ENCODE data around the gene ZBTB8OS. TPM values are rescaled to one million over a fixed set of nuclear protein-coding genes. Genes with fewer than 3 reads are reported as not detected.

ZBTB8OS gene
- total RNA-seq, 2 experiments from 2014 or later, result 58.1 to 60.4 TPM

Other genes starting within 250 kb of the ZBTB8OS start
- gene ZBTB8B, start 185.5 kb downstream of the ZBTB8OS start, total RNA-seq, result not detected
- gene ZBTB8A, start 111.1 kb downstream of the ZBTB8OS start, total RNA-seq, result under 1 TPM; 0.18 to 0.20 TPM
- 100 to 1,000 TPM; 271 to 277 TPM for gene RBBP4, start 658 bp upstream of the ZBTB8OS start, total RNA-seq
- gene SYNC, start 52.2 kb upstream of the ZBTB8OS start, total RNA-seq, result not detected
- gene YARS1, start 166.8 kb upstream of the ZBTB8OS start, total RNA-seq, result 100 to 1,000 TPM; 204 to 214 TPM
- 10 to 100 TPM; 78.4 to 84.0 TPM for gene S100PBP, start 167.1 kb upstream of the ZBTB8OS start, total RNA-seq
- not detected for gene FNDC5, start 220.4 kb upstream of the ZBTB8OS start, total RNA-seq
- gene HPCA, start 235.9 kb upstream of the ZBTB8OS start, total RNA-seq, result under 1 TPM; 0.38 to 0.60 TPM

All from activated CD4-positive, alpha-beta memory T cell treated with anti-CD3 and anti-CD28 coated beads, Interleukin-2, amount 10 ng/mL, durations not matched to agents 7 days and 5 days (primary cell).